Left lung (tissue), 10 donors: ENCODE data around the gene BCAP31. TPM values are rescaled to one million over a fixed set of nuclear protein-coding genes. Genes with fewer than 3 reads are reported as not detected.
A peak's percentile ranks its signal among the peaks of the same experiment; 100 is the strongest.
"Not testable (repeated sequence)": the region's sequence is repeated elsewhere in the genome, so short reads cannot be mapped to it uniquely, and the experiment has no call there.

ENCODE experiments used
- ATAC-seq: fragments of 200-7000 bp; cut with Tn5 transposase; one replicate; pipeline ENCODE4 v1.9.1; 2020; ENCODE audit warnings: moderate library complexity
- DNase-seq, 4 donors: peaks; one replicate each; pipeline ENCODE4 v3.0.0-alpha.2; 2013 to 2020
- H3K27ac ChIP-seq, 2 donors: fragments of 200-600 bp; sonication (generic) in 1 of 2; one replicate each; pipeline versions ENCODE4 v1.5.0 to v1.8.0; 2020 to 2021
- H3K27me3 ChIP-seq, 2 donors: fragments of 200-600 bp; sonication (generic) in 1 of 2; one replicate each; pipeline versions ENCODE4 v1.5.0 to v1.8.0; 2020 to 2021
- H3K36me3 ChIP-seq, 2 donors: fragments of 200-600 bp; sonication (generic) in 1 of 2; one replicate each; pipeline versions ENCODE4 v1.5.0 to v1.8.0; 2020 to 2021
- H3K4me1 ChIP-seq, 2 donors: fragments of 200-600 bp; one replicate each; pipeline ENCODE4 v1.8.0; 2021
- H3K4me3 ChIP-seq, 2 donors: fragments of 200-600 bp; sonication (generic) in 1 of 2; one replicate each; pipeline versions ENCODE4 v1.5.0 to v1.8.0; 2020 to 2021; ENCODE audit warnings: mild to moderate bottlenecking in 1 of 2
- H3K9me3 ChIP-seq, 2 donors: fragments of 200-600 bp; sonication (generic) in 1 of 2; one replicate each; pipeline versions ENCODE4 v1.5.0 to v1.8.0; 2020 to 2021
- CTCF ChIP-seq, 2 donors: fragments of 200-600 bp; sonication (generic) in 1 of 2; IDR thresholded peaks; one replicate each; pipeline versions ENCODE4 v1.5.0 to v1.8.0; 2021; ENCODE audit warnings: antibody characterized with exemption in 2 of 2
- intact Hi-C, 2 donors: fragments of 100-400 bp; cut with DNase I; formaldehyde crosslinking; loops; one replicate each; pipeline versions ENCODE4 v1.11.2 to v1.14.2; 2022
- polyA plus RNA-seq, 6 donors: library from polyadenylated mRNA; unstranded; fragments of 120-200 nt; gene quantifications; one replicate each; pipeline ENCODE4 v1.2.1, GENCODE V29; 2013; ENCODE audit not compliant: insufficient read length in 6 of 6
- total RNA-seq, 2 donors: library from RNA; stranded (reverse); fragmentation: NEBNext Ultra II Directional; extraction: Animal tissue kit (Norgen Biotek cat#: 25700); gene quantifications; one replicate each; pipeline ENCODE4 v1.2.1, GENCODE V29; 2021
- donor health status: DM: no; HTN: yes; CAD: no.
- donor health status: DM: no; HTN: no; CAD: no.

Gene BCAP31
- total and polyA plus RNA-seq, 8 donors: 126 to 243 (median 138) TPM

GRCh38 chrX:153762626-153763173 is 38.5 kb upstream of the BCAP31 start:
- peak in 1 of 4 donors; percentile 23 for DNase-seq
- TF ChIP-seq CTCF (IDR thresholded peaks at IDR 0.05): no peak
- no peaks in the 10 kb centered on the region for H3K9me3 ChIP-seq
- intact Hi-C loops: loop anchor here in 1 of 2 donors (10.0 kb wide), 1 partner anchor 182 kb away; the partner anchor contains the start of gene RENBP
- ATAC-seq: no peak
- H3K27me3 ChIP-seq: no peaks in the 10 kb centered on the region
- peaks cover 0 to 5% of the 10 kb centered on the region in 2 donors for H3K4me1 ChIP-seq
- no peak overlapping the region for H3K27ac ChIP-seq
- H3K4me3 ChIP-seq: no peak overlapping the region
- no peaks in the 10 kb centered on the region for H3K36me3 ChIP-seq

GRCh38 chrX:153761863-153762262 is 37.7 kb upstream of the BCAP31 start:
- Histone ChIP-seq H3K4me1 (peaks cover 0 to 5% of the 10 kb centered on the region in 2 donors), H3K36me3 (no peaks in the 10 kb centered on the region), H3K4me3 (no peak overlapping the region), H3K27ac (no peak overlapping the region), H3K27me3 (no peaks in the 10 kb centered on the region), H3K9me3 (no peaks in the 10 kb centered on the region)
- intact Hi-C loops: loop anchor here in 1 of 2 donors (10.0 kb wide), 1 partner anchor 183 kb away; the partner anchor contains the start of gene RENBP
- no peak for ATAC-seq
- no peak for TF ChIP-seq CTCF (IDR thresholded peaks at IDR 0.05)
- DNase-seq: no peak

- Histone ChIP-seq H3K27ac (no peak overlapping the region), H3K4me3 (no peak overlapping the region), H3K36me3 (no peaks in the 10 kb centered on the region), H3K9me3 (no peaks in the 10 kb centered on the region), H3K27me3 (no peaks in the 10 kb centered on the region), H3K4me1 (no peaks in the 10 kb centered on the region)
- TF ChIP-seq CTCF (IDR thresholded peaks at IDR 0.05): no peak
- DNase-seq (no peak), ATAC-seq (no peak)
- intact Hi-C loops: no loop called here
Measured at GRCh38 chrX:153755136-153755535, 30.9 kb upstream of the BCAP31 start.

- Histone ChIP-seq H3K4me1 (no peaks in the 10 kb centered on the region), H3K27ac (no peak overlapping the region), H3K36me3 (no peaks in the 10 kb centered on the region), H3K27me3 (no peaks in the 10 kb centered on the region), H3K9me3 (no peaks in the 10 kb centered on the region), H3K4me3 (no peak overlapping the region)
- intact Hi-C loops: no loop called here
- DNase-seq (no peak), ATAC-seq (no peak)
- TF ChIP-seq CTCF (IDR thresholded peaks at IDR 0.05): no peak
Measured at GRCh38 chrX:153750127-153750774, 26.1 kb upstream of the BCAP31 start.

GRCh38 chrX:153749017-153749416 is 24.8 kb upstream of the BCAP31 start:
- H3K4me3 ChIP-seq, H3K27ac ChIP-seq, H3K36me3 ChIP-seq, H3K27me3 ChIP-seq, intact Hi-C loops, DNase-seq, H3K9me3 ChIP-seq, ATAC-seq, H3K4me1 ChIP-seq: not testable (repeated sequence)

GRCh38 chrX:153746991-153747390 is 22.8 kb upstream of the BCAP31 start:
- not testable (repeated sequence) for ATAC-seq

More at GRCh38 chrX:153746991-153747390, 22.8 kb upstream of the BCAP31 start:
- H3K9me3 ChIP-seq, H3K27ac ChIP-seq, DNase-seq, intact Hi-C loops, H3K4me3 ChIP-seq, H3K27me3 ChIP-seq, H3K4me1 ChIP-seq, H3K36me3 ChIP-seq: not testable (repeated sequence)
